Peyer's patch (tissue), 4 donors: Measurements from ENCODE around the gene SLC6A8.

Source experiments
- CTCF ChIP-seq, 6 experiments: fragments of 450-650 bp in 4 of 6; fragments of 200-600 bp in 2 of 6; sonication (generic) in 1 of 6; IDR thresholded peaks; one replicate each; pipeline ENCODE4 v1.5.1; 2017 to 2019; ENCODE audit warnings: antibody characterized with exemption in 6 of 6, mild to moderate bottlenecking in 3 of 6, moderate library complexity in 1 of 6
- POLR2A ChIP-seq, 2 donors: fragments of 450-650 bp; IDR thresholded peaks; one replicate each; pipeline ENCODE4 v1.5.1; 2017; ENCODE audit warnings: antibody characterized with exemption in 2 of 2, mild to moderate bottlenecking in 2 of 2, moderate library complexity in 2 of 2

- TF ChIP-seq CTCF (IDR thresholded peaks at IDR 0.05): no peak
- TF ChIP-seq POLR2A (IDR thresholded peaks at IDR 0.05): no peak
Measured at GRCh38 chrX:153639177-153640044, 48.3 kb upstream of the SLC6A8 start.
